Sciatic nerve (tissue), 2 donors: ENCODE results near the gene PCAT7. TPM values are rescaled to one million over a fixed set of nuclear protein-coding genes. Genes with fewer than 3 reads are reported as not detected.
"Not testable (repeated sequence)": the region's sequence is repeated elsewhere in the genome, so short reads cannot be mapped to it uniquely, and the experiment has no call there.

Experiments used
- ATAC-seq: fragments of 200-7000 bp; cut with Tn5 transposase; one replicate; pipeline ENCODE4 v1.9.1; 2020; ENCODE audit warnings: mild to moderate bottlenecking, moderate library complexity
- DNase-seq: peaks from one replicate; pipeline ENCODE4 v3.0.0-alpha.2; 2020; ENCODE audit warnings: low spot score
- intact Hi-C: fragments of 100-400 bp; cut with DNase I; formaldehyde crosslinking; loops from one replicate; pipeline ENCODE4 v1.14.2; 2022
- total RNA-seq: library from RNA; stranded (reverse); fragmentation: NEBNext Ultra II Directional; extraction: Animal tissue kit (Norgen Biotek cat#: 25700); gene quantifications from one replicate; pipeline ENCODE4 v1.2.1, GENCODE V29; 2021
- donor health status: DM: no; HTN: no; CAD: no.
- donor health status: DM: no; HTN: no; CAD: no.

The PCAT7 gene
- total RNA-seq, result 0.67 TPM

GRCh38 chr9:94554439-94555331, at the start of gene PCAT7:
TSS of gene PCAT7 (plus strand) at chr9:94555083.
- ATAC-seq, result peak; percentile 74
- intact Hi-C loops, result no loop called here
- DNase-seq, result no peak

- ATAC-seq, DNase-seq, intact Hi-C loops: not testable (repeated sequence)
Observed at GRCh38 chr9:94506370-94506769, 48.5 kb upstream of the PCAT7 start.

- intact Hi-C loops, result no loop called here
- DNase-seq (no peak), ATAC-seq (no peak)
Observed at GRCh38 chr9:94507531-94508258, 47.2 kb upstream of the PCAT7 start.

GRCh38 chr9:94511134-94511954, 43.5 kb upstream of the PCAT7 start:
- no peak for DNase-seq
- intact Hi-C loops, result no loop called here
- ATAC-seq, result no peak

GRCh38 chr9:94511955-94512265, 43.0 kb upstream of the PCAT7 start:
- intact Hi-C loops, result no loop called here
- DNase-seq (no peak), ATAC-seq (no peak)

- ATAC-seq (no peak), DNase-seq (no peak)
- intact Hi-C loops, result no loop called here
Observed at GRCh38 chr9:94514722-94515121, 40.2 kb upstream of the PCAT7 start.

GRCh38 chr9:94517254-94517653, 37.6 kb upstream of the PCAT7 start:
- no peak for DNase-seq
- intact Hi-C loops, result no loop called here
- ATAC-seq, result no peak

- DNase-seq, result no peak
- intact Hi-C loops, result no loop called here
- no peak for ATAC-seq
Observed at GRCh38 chr9:94525396-94526035, 29.4 kb upstream of the PCAT7 start.

- intact Hi-C loops, result no loop called here
- ATAC-seq, result no peak
- no peak for DNase-seq
Observed at GRCh38 chr9:94526271-94526670, 28.6 kb upstream of the PCAT7 start.

- DNase-seq (no peak), ATAC-seq (no peak)
- intact Hi-C loops, result no loop called here
Observed at GRCh38 chr9:94526951-94527350, 27.9 kb upstream of the PCAT7 start.

GRCh38 chr9:94528886-94529285, 26.0 kb upstream of the PCAT7 start:
- ATAC-seq (no peak), DNase-seq (no peak)
- intact Hi-C loops, result no loop called here

GRCh38 chr9:94533155-94533554, 21.7 kb upstream of the PCAT7 start:
- intact Hi-C loops, result no loop called here
- no peak for ATAC-seq
- no peak for DNase-seq

GRCh38 chr9:94533601-94534000, 21.3 kb upstream of the PCAT7 start:
- intact Hi-C loops, result no loop called here
- no peak for ATAC-seq
- no peak for DNase-seq

GRCh38 chr9:94534901-94535300, 20.0 kb upstream of the PCAT7 start:
- intact Hi-C loops, result no loop called here
- ATAC-seq (no peak), DNase-seq (no peak)

- intact Hi-C loops, result no loop called here
- DNase-seq (no peak), ATAC-seq (no peak)
Observed at GRCh38 chr9:94538908-94539307, 16.0 kb upstream of the PCAT7 start.

GRCh38 chr9:94544335-94544734, 10.5 kb upstream of the PCAT7 start:
- intact Hi-C loops, ATAC-seq, DNase-seq: not testable (repeated sequence)

GRCh38 chr9:94545940-94546339, 8.9 kb upstream of the PCAT7 start:
- intact Hi-C loops, result no loop called here
- ATAC-seq (no peak), DNase-seq (no peak)

- no peak for ATAC-seq
Observed at GRCh38 chr9:94553029-94553938, 1.6 kb upstream of the PCAT7 start.

More at GRCh38 chr9:94553029-94553938, 1.6 kb upstream of the PCAT7 start:
- intact Hi-C loops, result no loop called here
- no peak for DNase-seq
